SU-DHL-6 (cell line): ENCODE data around the gene SYF2.

ENCODE experiments used
- CTCF ChIP-seq: fragments of 200-600 bp; sonication (generic); IDR thresholded peaks from one replicate; pipeline ENCODE4 v1.5.1; 2017; ENCODE audit warnings: antibody characterized with exemption, mild to moderate bottlenecking, low read length, moderate library complexity; ENCODE audit not compliant: insufficient read depth, poor library complexity, severe bottlenecking
- EZH2phosphoT487 ChIP-seq: fragments of 200-600 bp; sonication (generic), shearing (Covaris generic); conservative IDR thresholded peaks from 2 replicates; pipeline ENCODE4 v1.6.1; 2018; ENCODE audit warnings: mild to moderate bottlenecking, antibody characterized with exemption, low read length, moderate library complexity, mixed read lengths

- TF ChIP-seq CTCF: no peak
- no peak for TF ChIP-seq EZH2phosphoT487
Measured at GRCh38 chr1:25185409-25186160, 46.7 kb downstream of the SYF2 start.
